H1 (cell line): Measurements from ENCODE around the gene TUBA3D. TPM values are rescaled to one million over a fixed set of nuclear protein-coding genes. Genes with fewer than 3 reads are reported as not detected.

Source experiments
- CTCF ChIA-PET: fragments of 300-600 bp; sonication (Branson Sonifier 250); formaldehyde crosslinking; loops from one replicate; lab custom pipeline; 2021; ENCODE audit not compliant: partially characterized antibody; lab: Charles Lee
- POLR2A ChIA-PET: fragments of 300-600 bp; sonication (Branson Sonifier 250); formaldehyde crosslinking; loops from one replicate; lab custom pipeline; 2021; ENCODE audit warnings: inconsistent platforms; ENCODE audit not compliant: partially characterized antibody; lab: Charles Lee
- DNase-seq, 2 experiments: peaks; one replicate each; pipeline versions ENCODE4 v3.0.0 to v3.0.0-alpha.2; 2010 to 2022; ENCODE audit warnings: low spot score in 2 of 2, low read depth in 1 of 2, mixed read lengths in 1 of 2
- FAIRE-seq: peaks from 2 replicates; lab custom pipeline; 2011; peaks lifted over from hg19 to GRCh38; lab: Jason Lieb, UNC
- H2AFZ ChIP-seq: 2 replicates; pipeline ENCODE4 v1.8.1; 2012; ENCODE audit warnings: low read length, inconsistent platforms
- H2AK5ac ChIP-seq: 2 replicates; pipeline ENCODE4 v1.6.1; 2013; ENCODE audit warnings: low read depth, low read length
- H2BK120ac ChIP-seq: replicated peaks from 2 replicates; pipeline ENCODE3; 2013; ENCODE audit warnings: low read depth, low read length, inconsistent platforms
- H2BK12ac ChIP-seq: 2 replicates; pipeline ENCODE4 v1.6.1; 2013; ENCODE audit warnings: low read depth, low read length
- H2BK15ac ChIP-seq: 2 replicates; pipeline ENCODE4 v1.6.1; 2013; ENCODE audit warnings: low read length
- H2BK20ac ChIP-seq: 2 replicates; pipeline ENCODE4 v1.6.1; 2013; ENCODE audit warnings: low read length
- H2BK5ac ChIP-seq: 2 replicates; pipeline ENCODE4 v1.6.1; 2013; ENCODE audit warnings: low read depth, low read length
- H3K14ac ChIP-seq: 2 replicates; pipeline ENCODE4 v1.6.1; 2013; ENCODE audit warnings: inconsistent platforms; ENCODE audit not compliant: insufficient read length
- H3K18ac ChIP-seq: 2 replicates; pipeline ENCODE4 v1.6.1; 2013; ENCODE audit warnings: low read length; ENCODE audit errors: extremely low read depth
- H3K23ac ChIP-seq: 2 replicates; pipeline ENCODE4 v1.6.1; 2013; ENCODE audit warnings: inconsistent platforms; ENCODE audit not compliant: insufficient read length
- H3K23me2 ChIP-seq: 2 replicates; pipeline ENCODE4 v1.6.1; 2013; ENCODE audit warnings: low read depth, low read length
- H3K27ac ChIP-seq: 2 replicates; pipeline ENCODE4 v1.6.1; 2011; ENCODE audit warnings: low read depth, low read length, inconsistent platforms
- H3K27me3 ChIP-seq, 4 experiments: replicated peaks in 1 of 4; 1 replicate in 1 of 4; 2 replicates in 3 of 4; pipeline versions ENCODE4 v1.6.1 to v1.8.1; 2011 to 2013; ENCODE audit warnings: low read length in 3 of 4, mild to moderate bottlenecking in 3 of 4, inconsistent platforms in 2 of 4, mixed read lengths in 2 of 4, moderate library complexity in 1 of 4; ENCODE audit not compliant: control insufficient read depth in 3 of 4, insufficient read depth in 3 of 4; ENCODE audit errors: extremely low read depth in 1 of 4
- H3K36me3 ChIP-seq, 4 experiments: 2 replicates each; pipeline versions ENCODE4 v1.6.1 to v1.8.1; 2011 to 2013; ENCODE audit warnings: mild to moderate bottlenecking in 4 of 4, low read length in 3 of 4, moderate library complexity in 2 of 4, control low read depth in 1 of 4, inconsistent platforms in 1 of 4; ENCODE audit not compliant: insufficient read depth in 4 of 4, control insufficient read depth in 2 of 4
- H3K4ac ChIP-seq: replicated peaks from 2 replicates; pipeline ENCODE3; 2013; ENCODE audit warnings: low read length, low read depth, mixed read lengths, inconsistent platforms; ENCODE audit not compliant: insufficient read length
- H3K4me1 ChIP-seq, 4 experiments: replicated peaks in 1 of 4; 1 replicate in 1 of 4; 2 replicates in 3 of 4; pipeline versions ENCODE4 v1.6.1 to v1.8.1; 2011 to 2013; ENCODE audit warnings: low read length in 3 of 4, inconsistent platforms in 2 of 4, mixed read lengths in 1 of 4; ENCODE audit not compliant: insufficient read depth in 4 of 4, control insufficient read depth in 3 of 4
- H3K4me2 ChIP-seq, 2 experiments: 2 replicates each; pipeline versions ENCODE4 v1.6.1 to v1.8.1; 2011 to 2013; ENCODE audit warnings: low read depth in 2 of 2, low read length in 2 of 2, control low read depth in 1 of 2, inconsistent platforms in 1 of 2, mild to moderate bottlenecking in 1 of 2; ENCODE audit not compliant: insufficient read depth in 1 of 2
- H3K4me3 ChIP-seq, 4 experiments: fragments of 200-600, 300-600 bp in 1 of 4; sonication (generic), shearing (Covaris generic), sonication (Bioruptor Twin) in 1 of 4; 2 replicates each; pipeline versions ENCODE4 v1.5.1 to v1.8.1; 2011 to 2016; ENCODE audit warnings: low read length in 4 of 4, low read depth in 3 of 4, control low read depth in 2 of 4, inconsistent platforms in 2 of 4, mild to moderate bottlenecking in 2 of 4, mixed read lengths in 1 of 4, moderate library complexity in 1 of 4; ENCODE audit not compliant: insufficient read depth in 2 of 4; ENCODE audit errors: extremely low read depth in 1 of 4
- H3K56ac ChIP-seq: replicated peaks from 2 replicates; pipeline ENCODE3; 2013; ENCODE audit warnings: low read depth, mild to moderate bottlenecking, mixed read lengths, low read length, inconsistent platforms; ENCODE audit not compliant: insufficient read length
- H3K79me1 ChIP-seq: 2 replicates; pipeline ENCODE4 v1.6.1; 2013; ENCODE audit warnings: low read depth, low read length, control low read depth
- H3K79me2 ChIP-seq, 2 experiments: 2 replicates each; pipeline versions ENCODE4 v1.6.1 to v1.8.1; 2012 to 2013; ENCODE audit warnings: low read length in 2 of 2, mild to moderate bottlenecking in 2 of 2, inconsistent platforms in 1 of 2; ENCODE audit not compliant: insufficient read depth in 2 of 2, control insufficient read depth in 1 of 2
- H3K9ac ChIP-seq, 4 experiments: replicated peaks in 1 of 4; 1 replicate in 1 of 4; 2 replicates in 3 of 4; pipeline versions ENCODE4 v1.6.1 to v1.8.1; 2011 to 2013; ENCODE audit warnings: low read depth in 3 of 4, low read length in 3 of 4, control low read depth in 2 of 4, mild to moderate bottlenecking in 2 of 4, moderate library complexity in 2 of 4, inconsistent platforms in 1 of 4; ENCODE audit errors: extremely low read depth in 1 of 4
- H3K9me3 ChIP-seq, 2 experiments: 2 replicates each; pipeline versions ENCODE4 v1.6.1 to v1.8.1; 2012 to 2013; ENCODE audit warnings: mild to moderate bottlenecking in 2 of 2, moderate library complexity in 2 of 2, control low read depth in 1 of 2, inconsistent platforms in 1 of 2, low read depth in 1 of 2, low read length in 1 of 2, mixed read lengths in 1 of 2; ENCODE audit not compliant: insufficient read depth in 2 of 2
- H4K20me1 ChIP-seq, 2 experiments: replicated peaks in 1 of 2; 2 replicates each; pipeline versions ENCODE3 to v1.8.1; 2011 to 2013; ENCODE audit warnings: inconsistent platforms in 2 of 2, low read length in 2 of 2, mild to moderate bottlenecking in 1 of 2; ENCODE audit not compliant: insufficient read depth in 2 of 2, control insufficient read depth in 1 of 2
- H4K5ac ChIP-seq: 2 replicates; pipeline ENCODE4 v1.6.1; 2013; ENCODE audit warnings: low read length, low read depth, mixed read lengths, inconsistent platforms; ENCODE audit not compliant: insufficient read length
- H4K8ac ChIP-seq: 2 replicates; pipeline ENCODE4 v1.8.0; 2013; ENCODE audit warnings: mild to moderate bottlenecking, moderate library complexity, low read length, inconsistent platforms; ENCODE audit not compliant: insufficient read depth; ENCODE audit errors: extremely low read depth
- H4K91ac ChIP-seq: replicated peaks from 2 replicates; pipeline ENCODE3; 2013; ENCODE audit warnings: low read length, mixed read lengths, inconsistent platforms; ENCODE audit not compliant: insufficient read length
- BRCA1 ChIP-seq: IDR thresholded peaks from 2 replicates; pipeline ENCODE4 v1.6.1; 2012; ENCODE audit warnings: low read depth, low read length, improper control_type of control experiment
- CBX5 ChIP-seq: fragments of 300-800, 300-1000 bp; sonication (generic); IDR thresholded peaks from 2 replicates; pipeline ENCODE4 v1.7.1; 2016; ENCODE audit warnings: antibody characterized with exemption, low read length, low read depth
- EP300 ChIP-seq, 2 experiments: IDR thresholded peaks; 1 replicate in 1 of 2; 2 replicates in 1 of 2; pipeline ENCODE4 v1.6.1; 2011 to 2012; ENCODE audit warnings: low read depth in 2 of 2, low read length in 2 of 2, mild to moderate bottlenecking in 2 of 2, borderline replicate concordance in 1 of 2, inconsistent platforms in 1 of 2, moderate library complexity in 1 of 2
- PHF8 ChIP-seq: fragments of 200-600 bp; sonication (generic); conservative IDR thresholded peaks from 2 replicates; pipeline ENCODE4 v1.7.1; 2012; ENCODE audit warnings: low read depth, mild to moderate bottlenecking, inconsistent platforms, low read length, moderate library complexity
- POLR2AphosphoS5 ChIP-seq: IDR thresholded peaks from 2 replicates; pipeline ENCODE4 v1.6.1; 2011; ENCODE audit warnings: low read depth, low read length
- RFX5 ChIP-seq: IDR thresholded peaks from 2 replicates; pipeline ENCODE4 v1.6.1; 2011; ENCODE audit warnings: low read depth, low read length, improper control_type of control experiment, borderline replicate concordance
- SRF ChIP-seq: IDR thresholded peaks from 2 replicates; pipeline ENCODE4 v1.6.1; 2011; ENCODE audit warnings: mild to moderate bottlenecking, low read depth, low read length, moderate library complexity
- TCF12 ChIP-seq: IDR thresholded peaks from 2 replicates; pipeline ENCODE4 v1.6.1; 2011; ENCODE audit warnings: low read depth, mild to moderate bottlenecking, low read length
- WGBS, 2 experiments: shearing (Covaris generic) in 1 of 2; methylation state at CpG; one replicate each; pipeline versions ENCODE4 v1.1.6 to v1.1.7; 2013 to 2015; ENCODE audit warnings: low lambda C conversion rate in 2 of 2, mixed read lengths in 2 of 2, inconsistent platforms in 1 of 2, low coverage in 1 of 2, missing lambda C conversion rate in 1 of 2; ENCODE audit not compliant: insufficient replicate concordance in 2 of 2, insufficient coverage in 1 of 2, insufficient read length in 1 of 2; ENCODE audit errors: extremely low coverage in 1 of 2, missing lambda C conversion rate in 1 of 2; 5-methylcytosine and 5-hydroxymethylcytosine counted together
- polyA plus RNA-seq, 7 experiments: library from polyadenylated mRNA; depleted of rRNA in 3 of 7; stranded (reverse) in 5 of 7; unstranded in 2 of 7; fragments of >200 nt in 5 of 7; fragments of 200-250 nt in 2 of 7; gene quantifications; 1 replicate in 5 of 7; 2 replicates in 1 of 7; 4 replicates in 1 of 7; pipeline versions ENCODE4 v1.2.1 to v1.2.3, GENCODE V29; 2011 to 2013; ENCODE audit warnings: missing spikeins in 2 of 7, mixed read lengths in 2 of 7
- total RNA-seq: library from RNA; stranded (reverse); fragmentation: NEBNext Ultra II Directional; extraction: Animal tissue kit (Norgen Biotek cat#: 25700); gene quantifications from 2 replicates; pipeline ENCODE4 v1.2.1, GENCODE V29; 2021
- TF ChIP-seq, protein P1 (sequence below), 3 experiments: IDR thresholded peaks; 1 replicate in 2 of 3; 2 replicates in 1 of 3; pipeline versions ENCODE4 v1.5.1 to v1.6.1; 2011; ENCODE audit warnings: low read length in 3 of 3, mild to moderate bottlenecking in 3 of 3, inconsistent platforms in 2 of 3, low read depth in 1 of 3, moderate library complexity in 1 of 3; ENCODE audit not compliant: insufficient read depth in 1 of 3; ENCODE audit errors: control extremely low read depth in 1 of 3

Gene TUBA3D
- total and polyA plus RNA-seq, 2 of the 8 experiments (the other 6 are each of a cell fraction or from before 2014, with no cell fraction given), result 0.15 TPM; not detected in 1

DNA sequence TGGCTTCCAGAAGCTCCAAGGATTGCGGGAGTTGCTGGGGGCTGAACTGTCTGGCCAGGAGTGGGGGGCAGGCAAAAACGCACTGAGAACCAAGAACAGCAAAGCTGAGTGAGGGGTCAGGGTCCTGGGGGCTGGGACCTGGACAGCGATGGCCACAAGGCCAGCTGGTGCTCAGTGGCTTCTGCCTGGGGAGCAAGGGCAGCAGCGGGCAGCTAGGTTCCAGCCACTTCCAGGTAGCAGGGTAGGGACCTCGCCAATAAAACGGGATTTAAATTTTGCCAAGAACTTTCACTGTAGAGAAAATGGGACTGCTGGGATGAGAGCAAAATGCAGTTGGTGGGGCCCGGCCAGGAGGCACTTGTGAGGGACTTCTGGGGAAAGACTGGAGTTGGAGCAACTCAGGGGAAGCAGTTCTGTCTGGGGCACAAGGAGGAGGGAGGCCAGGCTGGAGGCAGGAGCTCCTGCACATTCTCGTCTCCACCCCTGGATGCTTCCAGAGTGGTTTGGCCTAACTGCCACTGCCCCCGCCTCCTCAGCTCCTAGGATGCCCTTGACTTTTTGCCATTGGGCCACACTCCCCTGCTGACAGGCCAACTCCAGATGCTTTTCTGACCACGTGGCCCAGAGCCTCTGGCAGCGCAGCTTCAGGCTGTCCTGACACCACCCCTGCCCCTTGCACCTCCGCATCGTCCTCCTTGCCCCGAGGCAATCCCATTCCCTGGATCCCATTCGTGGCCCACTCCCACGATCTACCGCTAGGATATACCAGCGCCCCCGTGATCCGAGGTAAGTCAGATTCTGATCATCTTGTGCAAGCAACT lies 46.3 kb downstream of the TUBA3D start:
- Histone ChIP-seq H2BK20ac (no peak overlapping the region), H3K27ac (no peak overlapping the region), H2AK5ac (no peak overlapping the region), H2AFZ (no peak overlapping the region), H3K14ac (no peak overlapping the region), H4K5ac (no peak overlapping the region), H2BK15ac (no peak overlapping the region), H4K91ac (no peak overlapping the region), H3K79me2 (no peaks in the 10 kb centered on the region), H3K9me3 (no peaks in the 10 kb centered on the region), H3K79me1 (no peaks in the 10 kb centered on the region; the same call in 1 of the 2 replicates), H3K9ac (no peak overlapping the region), H3K56ac (no peak overlapping the region), H2BK5ac (no peak overlapping the region), H4K8ac (no peak overlapping the region), H3K4me1 (no peaks in the 10 kb centered on the region), H3K4ac (no peak overlapping the region), H2BK120ac (no peak overlapping the region), H3K36me3 (peaks cover 2 to 26% (median 8%) of the 10 kb centered on the region in 4 experiments; a peak in 6 of 8 replicates), H3K23me2 (no peaks in the 10 kb centered on the region), H3K23ac (no peak overlapping the region), H3K18ac (no peak overlapping the region), H3K4me3 (no peak overlapping the region), H2BK12ac (no peak overlapping the region), H3K27me3 (no peaks in the 10 kb centered on the region), H3K4me2 (no peak overlapping the region), H4K20me1 (peaks cover 1 to 4% of the 10 kb centered on the region in 2 experiments)
- CTCF ChIA-PET, result interaction anchor here (1.7 kb wide), 1 partner anchor 109 kb away, joined by 3 read pairs; no protein-coding TSS in a partner anchor
- DNase-seq (peak in 1 of 2 experiments; percentile 57), FAIRE-seq (no peak)
- 87% methylated on average over 19 of the region's 20 CpGs; no CpG with 5 or more reads in 1 of the 2 experiments for WGBS, 2 experiments
- POLR2A ChIA-PET, result interaction anchor here (0.7 to 1.7 kb wide), 2 partner anchors 29 to 113 kb away, joined by 3 to 8 read pairs; partner anchors contain the start of gene MZT2A
- TF ChIP-seq PHF8 (no peak), CBX5 (no peak), RFX5 (no peak), TCF12 (no peak), BRCA1 (no peak), POLR2AphosphoS5 (0 out of 2 replicates have a peak, but pooled peaks have one; percentile 14), SRF (no peak), EP300 (IDR thresholded peaks at IDR 0.05; ENCODE audit: borderline replicate concordance in 1 of 2, low read depth in 2 of 2, low read length in 2 of 2) (no peak)
- TF ChIP-seq, protein P1, sequence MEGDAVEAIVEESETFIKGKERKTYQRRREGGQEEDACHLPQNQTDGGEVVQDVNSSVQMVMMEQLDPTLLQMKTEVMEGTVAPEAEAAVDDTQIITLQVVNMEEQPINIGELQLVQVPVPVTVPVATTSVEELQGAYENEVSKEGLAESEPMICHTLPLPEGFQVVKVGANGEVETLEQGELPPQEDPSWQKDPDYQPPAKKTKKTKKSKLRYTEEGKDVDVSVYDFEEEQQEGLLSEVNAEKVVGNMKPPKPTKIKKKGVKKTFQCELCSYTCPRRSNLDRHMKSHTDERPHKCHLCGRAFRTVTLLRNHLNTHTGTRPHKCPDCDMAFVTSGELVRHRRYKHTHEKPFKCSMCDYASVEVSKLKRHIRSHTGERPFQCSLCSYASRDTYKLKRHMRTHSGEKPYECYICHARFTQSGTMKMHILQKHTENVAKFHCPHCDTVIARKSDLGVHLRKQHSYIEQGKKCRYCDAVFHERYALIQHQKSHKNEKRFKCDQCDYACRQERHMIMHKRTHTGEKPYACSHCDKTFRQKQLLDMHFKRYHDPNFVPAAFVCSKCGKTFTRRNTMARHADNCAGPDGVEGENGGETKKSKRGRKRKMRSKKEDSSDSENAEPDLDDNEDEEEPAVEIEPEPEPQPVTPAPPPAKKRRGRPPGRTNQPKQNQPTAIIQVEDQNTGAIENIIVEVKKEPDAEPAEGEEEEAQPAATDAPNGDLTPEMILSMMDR (IDR thresholded peaks at IDR 0.05; ENCODE audit: control extremely low read depth in 1 of 3, insufficient read depth in 1 of 3, low read depth in 1 of 3, low read length in 3 of 3), result no peak
